GM18526 (cell line): ENCODE results near the gene GLYR1.

Experiments
- POLR2A ChIP-seq: IDR thresholded peaks from 3 replicates; pipeline ENCODE4 v1.6.1; 2011; ENCODE audit not compliant: insufficient read length; ENCODE audit errors: extremely low read depth

GLYR1 gene

GRCh38 chr16:4803898-4804762, 43.0 kb downstream of the GLYR1 start:
- TF ChIP-seq POLR2A: no peak

DNA sequence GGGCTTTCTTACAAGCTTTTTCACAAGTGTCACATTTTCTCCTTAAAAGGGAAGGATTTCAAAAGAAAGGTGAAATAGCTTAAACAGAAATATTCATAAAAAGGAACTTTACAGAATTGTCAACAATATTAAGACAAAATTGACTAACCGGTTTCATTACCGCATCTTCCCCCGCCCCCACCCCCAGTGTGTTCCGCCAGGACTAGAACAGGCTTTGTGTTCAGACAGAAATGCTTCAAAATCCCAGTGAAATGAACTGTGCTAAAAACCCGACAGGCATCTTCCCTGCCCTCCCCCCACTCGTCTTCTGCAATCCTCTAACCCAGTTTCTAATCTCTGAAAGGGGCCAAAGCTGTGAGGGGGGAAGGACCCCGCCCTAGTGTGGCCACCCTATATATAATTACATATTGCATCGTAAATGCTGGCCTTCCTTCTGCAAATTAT, 43.7 kb downstream of the GLYR1 start:
- TF ChIP-seq POLR2A: no peak

GRCh38 chr16:4802659-4803287, 44.3 kb downstream of the GLYR1 start:
- no peak for TF ChIP-seq POLR2A

DNA sequence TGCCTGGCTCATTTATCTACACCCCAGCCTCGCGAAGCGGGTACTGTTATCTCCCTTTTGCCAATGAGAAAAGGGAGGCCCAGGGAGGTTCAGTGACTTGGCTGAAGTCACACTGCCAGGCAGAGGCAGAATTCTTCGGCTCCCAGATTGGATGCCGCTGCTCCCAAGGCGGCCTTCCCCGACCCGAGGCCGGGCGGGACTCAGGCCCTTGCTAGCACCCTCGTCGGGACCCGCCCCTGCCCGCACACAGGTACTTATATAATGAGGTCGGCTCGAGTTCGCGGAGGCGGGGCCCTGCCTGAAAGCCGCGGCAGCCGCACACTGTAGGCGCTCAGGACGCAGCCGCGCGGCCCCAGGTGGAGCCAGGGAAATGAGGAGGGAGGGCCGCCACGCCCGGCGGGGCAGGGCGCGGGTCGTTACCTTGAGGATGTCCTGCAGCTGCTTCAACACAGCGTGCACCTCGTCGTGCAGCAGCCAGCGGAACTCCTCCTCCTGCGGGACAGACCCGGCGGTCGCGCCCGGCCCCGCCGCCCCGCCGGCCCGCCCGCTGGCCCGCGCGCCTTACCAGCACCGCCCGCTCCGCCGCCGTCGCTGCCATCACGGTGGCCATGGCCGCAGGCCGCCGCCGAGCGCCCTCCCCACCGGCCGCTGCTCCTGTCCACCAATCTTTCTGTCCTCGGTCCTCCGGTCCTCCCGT, 45.0 kb downstream of the GLYR1 start, which contains the start of gene ROGDI:
TSS of gene ROGDI (minus strand) at position 672 of the 697 bp plus-strand sequence. CDS start at position 610, 62 bp downstream.
- peak; percentile 46 for TF ChIP-seq POLR2A

GRCh38 chr16:4801051-4801961, 45.8 kb downstream of the GLYR1 start:
- no peak for TF ChIP-seq POLR2A

GRCh38 chr16:4800290-4801041, 46.6 kb downstream of the GLYR1 start:
- TF ChIP-seq POLR2A: peak; percentile 34

DNA sequence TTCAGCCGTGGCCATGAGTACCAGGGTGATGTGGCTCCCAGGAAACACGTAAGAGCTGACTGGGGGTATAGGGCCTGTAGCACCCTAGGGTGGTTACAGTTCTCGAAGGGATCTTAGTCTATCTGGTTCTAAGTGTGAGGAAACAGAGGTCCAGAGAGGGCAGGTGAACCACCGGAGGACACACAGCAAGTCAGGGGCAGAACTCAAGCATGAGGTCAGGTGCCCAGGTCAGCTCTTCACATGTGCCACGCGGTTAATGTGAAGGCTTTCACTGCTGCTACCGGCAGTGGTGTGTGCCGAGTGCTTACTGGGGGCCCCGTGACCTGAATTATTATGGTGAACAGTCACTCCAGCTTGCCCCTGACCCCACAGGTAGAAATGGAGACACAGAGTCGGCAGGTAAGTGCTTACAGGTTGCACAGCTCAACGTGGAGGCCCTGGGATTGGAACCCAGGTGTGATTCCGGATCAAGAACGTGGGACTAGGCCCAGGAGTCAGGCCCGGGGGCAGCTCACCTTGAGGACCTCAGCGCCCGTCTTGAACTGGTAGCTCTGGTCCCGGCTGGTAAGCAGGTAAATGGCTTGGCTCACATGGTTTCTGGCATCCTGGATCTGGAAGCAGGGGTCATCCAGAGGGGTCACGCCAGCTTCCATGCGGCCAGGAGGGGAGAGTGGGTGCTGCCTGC, 47.8 kb downstream of the GLYR1 start:
- no peak for TF ChIP-seq POLR2A

DNA sequence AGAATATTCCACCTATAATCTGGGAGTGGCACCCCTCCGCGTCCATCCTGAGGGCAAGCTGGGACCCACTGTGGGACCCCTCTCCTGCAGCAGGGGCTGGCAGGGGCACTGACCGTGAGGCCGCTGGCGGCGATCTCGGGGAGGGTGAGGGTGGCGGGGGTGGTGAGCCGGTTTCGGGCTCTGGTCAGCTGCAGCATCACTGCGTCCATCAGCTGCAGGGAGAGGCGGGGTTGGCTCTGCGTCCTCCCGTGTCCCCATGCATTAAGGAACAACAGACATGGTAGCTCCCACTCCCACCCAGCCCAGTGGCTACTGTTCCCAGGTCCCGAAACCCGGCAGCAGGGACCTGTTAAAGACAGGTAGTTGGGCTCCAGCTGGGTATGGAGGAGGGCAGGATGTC, 48.6 kb downstream of the GLYR1 start:
- no peak for TF ChIP-seq POLR2A

DNA sequence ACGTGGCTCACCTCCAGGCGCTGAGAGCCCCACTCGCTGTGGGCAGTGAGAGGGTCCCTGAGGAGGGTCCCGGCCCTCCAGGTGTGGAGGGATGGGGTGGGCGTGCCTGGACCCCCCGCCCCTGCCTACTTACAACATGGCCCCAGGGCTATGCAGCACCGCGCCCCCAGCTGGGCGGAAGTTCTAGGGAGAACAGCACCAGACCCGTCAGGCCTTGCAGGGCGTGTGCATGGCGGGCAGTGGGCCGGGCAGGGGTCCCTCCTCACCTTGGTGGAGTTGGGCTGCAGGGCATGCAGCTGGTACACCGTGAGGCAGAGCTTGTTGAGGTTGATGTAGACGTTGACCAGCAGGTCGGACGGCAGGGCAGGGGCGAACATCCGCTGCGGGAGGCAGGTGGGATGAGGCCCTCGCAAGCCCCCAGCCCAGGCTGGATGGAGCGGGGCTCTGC, 49.3 kb downstream of the GLYR1 start:
- TF ChIP-seq POLR2A: no peak

GRCh38 chr16:4796982-4797804, 49.9 kb downstream of the GLYR1 start:
- TF ChIP-seq POLR2A: no peak

GRCh38 chr16:4795828-4796572, 51.1 kb downstream of the GLYR1 start:
- TF ChIP-seq POLR2A: no peak
